Stomach (tissue), 4 donors: ENCODE measurements around the gene LRRC37A3.
"Not testable (repeated sequence)": the region's sequence is repeated elsewhere in the genome, so short reads cannot be mapped to it uniquely, and the experiment has no call there.

Experiments used
- CTCF ChIP-seq, 7 experiments: fragments of 450-650 bp in 4 of 7; fragments of 200-600 bp in 3 of 7; sonication (generic) in 3 of 7; IDR thresholded peaks; one replicate each; pipeline ENCODE4 v1.5.1; 2016 to 2019; ENCODE audit warnings: antibody characterized with exemption in 7 of 7, control low read depth in 2 of 7, mild to moderate bottlenecking in 1 of 7
- POLR2A ChIP-seq, 4 donors: fragments of 450-650 bp; IDR thresholded peaks; one replicate each; pipeline ENCODE4 v1.6.1; 2016; ENCODE audit warnings: antibody characterized with exemption in 4 of 4, control low read depth in 2 of 4, mild to moderate bottlenecking in 1 of 4, moderate library complexity in 1 of 4
- POLR2AphosphoS5 ChIP-seq, 3 donors: sonication (generic); formaldehyde crosslinking; IDR thresholded peaks; one replicate each; pipeline ENCODE4 v1.6.1; 2016; ENCODE audit warnings: antibody characterized with exemption in 3 of 3

GRCh38 chr17:64837018-64837761 lies 82.1 kb downstream of the LRRC37A3 start:
- TF ChIP-seq CTCF (IDR thresholded peaks at IDR 0.05), result not testable (repeated sequence)
- TF ChIP-seq POLR2A (IDR thresholded peaks at IDR 0.05) (peak in 2 of 4 donors; percentile 21 to 55), POLR2AphosphoS5 (IDR thresholded peaks at IDR 0.05) (peak; percentile 82 to 89 (median 84))
